Stimulated activated CD8-positive, alpha-beta memory T cell treated with anti-CD3 and anti-CD28 coated beads, Interleukin-4, amount 100 ng/mL, for 4 hours (primary cell): Measurements from ENCODE around the gene C8G.

Source experiments
- DNase-seq, 2 donors: peaks; one replicate each; pipeline ENCODE4 v3.0.0-alpha.2; 2020; ENCODE audit warnings: low read depth in 2 of 2, low spot score in 1 of 2

Gene C8G

GRCh38 chr9:136940526-136941230, 4.4 kb upstream of the C8G start:
- no peak for DNase-seq

GRCh38 chr9:136941231-136942111, 3.6 kb upstream of the C8G start:
- DNase-seq = no peak

- no peak for DNase-seq
Observed at GRCh38 chr9:136942112-136942880, 2.7 kb upstream of the C8G start.

GRCh38 chr9:136942881-136943230, 2.2 kb upstream of the C8G start:
- DNase-seq = no peak

- DNase-seq = no peak
Observed at GRCh38 chr9:136943291-136944211, 1.5 kb upstream of the C8G start.

GRCh38 chr9:136944212-136944518, 878 bp upstream of the C8G start:
- no peak for DNase-seq

GRCh38 chr9:136945333-136946227, 537 bp downstream of the C8G start:
- DNase-seq = no peak

GRCh38 chr9:136946228-136947027, 1.4 kb downstream of the C8G start:
- no peak for DNase-seq

- DNase-seq = no peak
Observed at GRCh38 chr9:136947028-136947891, 2.2 kb downstream of the C8G start.

GRCh38 chr9:136947955-136948510, 3.0 kb downstream of the C8G start:
- DNase-seq = no peak

GRCh38 chr9:136949239-136949816, 4.3 kb downstream of the C8G start:
- DNase-seq = no peak

- peak; percentile 93 to 95 for DNase-seq
Observed at GRCh38 chr9:136949817-136950655, 5.0 kb downstream of the C8G start.

- DNase-seq = no peak
Observed at GRCh38 chr9:136950656-136951276, 5.7 kb downstream of the C8G start.

- no peak for DNase-seq
Observed at GRCh38 chr9:136951541-136952320, 6.7 kb downstream of the C8G start, which contains the start of gene LCN12. LCN12 (plus strand) TSS chr9:136952273; CDS start chr9:136952328, 55 bp downstream.

GRCh38 chr9:136952321-136952850, 7.3 kb downstream of the C8G start:
- no peak for DNase-seq
